IMR-90 (cell line): ENCODE measurements around the gene ATP1B3.

Source experiments
- BHLHE40 ChIP-seq: fragments of 150-350 bp; IDR thresholded peaks from 2 replicates; pipeline ENCODE4 v1.6.1; 2016; ENCODE audit warnings: mild to moderate bottlenecking, low read depth, low read length
- CEBPB ChIP-seq: IDR thresholded peaks from 2 replicates; pipeline ENCODE4 v1.6.1; 2012; ENCODE audit warnings: low read depth, low read length, improper control_type of control experiment
- CTCF ChIP-seq: conservative IDR thresholded peaks from 2 replicates; pipeline ENCODE4 v1.5.1; 2012; ENCODE audit warnings: mild to moderate bottlenecking, low read depth, low read length, improper control_type of control experiment
- MAFK ChIP-seq: IDR thresholded peaks from 2 replicates; pipeline ENCODE4 v1.6.1; 2012; ENCODE audit warnings: low read depth, low read length, improper control_type of control experiment
- POLR2A ChIP-seq: IDR thresholded peaks from 2 replicates; pipeline ENCODE4 v1.6.1; 2012; ENCODE audit warnings: mild to moderate bottlenecking, low read depth, low read length
- RAD21 ChIP-seq: IDR thresholded peaks from 2 replicates; pipeline ENCODE4 v1.6.1; 2012; ENCODE audit warnings: low read length, improper control_type of control experiment
- USF2 ChIP-seq: fragments of 150-350 bp; IDR thresholded peaks from 2 replicates; pipeline ENCODE4 v1.6.1; 2017; ENCODE audit warnings: mild to moderate bottlenecking, antibody characterized with exemption, low read length, low read depth

GRCh38 chr3:141965471-141965870 lies 89.0 kb downstream of the ATP1B3 start:
- TF ChIP-seq CTCF (no peak), MAFK (no peak), POLR2A (no peak), USF2 (no peak), RAD21 (no peak), CEBPB (no peak), BHLHE40 (no peak)
